Caco-2 (cell line): ENCODE results near the gene PDE2A. TPM values are rescaled to one million over a fixed set of nuclear protein-coding genes. Genes with fewer than 3 reads are reported as not detected.
A peak's percentile ranks its signal among the peaks of the same experiment; 100 is the strongest.

Source experiments
- BruUV-seq: library from RNA; stranded (reverse); fragments of 400-500 nt; replicated peaks from 2 replicates; lab custom pipeline; 2021; lab: Mats Ljungman, UMichigan
- CTCF ChIA-PET: fragments of 300-600 bp; sonication (Branson Sonifier 250); formaldehyde crosslinking; loops from one replicate; lab custom pipeline; 2022; ENCODE audit warnings: antibody characterized with exemption; lab: Charles Lee
- POLR2A ChIA-PET: fragments of 300-600 bp; sonication (Branson Sonifier 250); formaldehyde crosslinking; loops from one replicate; lab custom pipeline; 2022; ENCODE audit warnings: antibody characterized with exemption; lab: Charles Lee
- DNase-seq, 2 experiments: peaks; one replicate each; pipeline versions ENCODE4 v3.0.0 to v3.0.0-alpha.2; 2020 to 2022
- H3K27me3 ChIP-seq: replicated peaks from 2 replicates; pipeline ENCODE4 v1.6.0; 2011; ENCODE audit warnings: low read length; ENCODE audit not compliant: control insufficient read depth, insufficient read depth
- H3K36me3 ChIP-seq: 2 replicates; pipeline ENCODE4 v1.5.1; 2011; ENCODE audit warnings: low read length; ENCODE audit not compliant: control insufficient read depth, insufficient read depth
- H3K4me1 ChIP-seq: fragments of 250-450 bp; sonication (Bioruptor Pico); 2 replicates; pipeline ENCODE4 v1.5.1; 2020; ENCODE audit warnings: mild to moderate bottlenecking
- H3K4me3 ChIP-seq: 2 replicates; pipeline ENCODE4 v1.5.1; 2011; ENCODE audit warnings: low read depth, mild to moderate bottlenecking, control low read depth, low read length
- H3K9me3 ChIP-seq: fragments of 250-450 bp; sonication (Bioruptor Pico); 2 replicates; pipeline ENCODE4 v1.5.1; 2020; ENCODE audit warnings: mild to moderate bottlenecking, moderate library complexity
- H3K27ac Mint-ChIP-seq: one replicate; pipeline ENCODE4 v1.8.0; 2022; ENCODE audit warnings: mixed read lengths; ENCODE audit not compliant: unreplicated experiment
- H3K27me3 Mint-ChIP-seq: one replicate; pipeline ENCODE4 v1.8.0; 2022; ENCODE audit warnings: mixed read lengths; ENCODE audit not compliant: insufficient read depth, unreplicated experiment
- H3K36me3 Mint-ChIP-seq: one replicate; pipeline ENCODE4 v1.8.0; 2022; ENCODE audit warnings: mild to moderate bottlenecking, mixed read lengths; ENCODE audit not compliant: insufficient read depth, unreplicated experiment
- H3K4me1 Mint-ChIP-seq: one replicate; pipeline ENCODE4 v1.8.0; 2022; ENCODE audit warnings: low read depth, mixed read lengths; ENCODE audit not compliant: unreplicated experiment
- H3K4me3 Mint-ChIP-seq: one replicate; pipeline ENCODE4 v1.8.0; 2022; ENCODE audit warnings: mild to moderate bottlenecking, moderate library complexity, mixed read lengths; ENCODE audit not compliant: unreplicated experiment
- H3K9me3 Mint-ChIP-seq: one replicate; pipeline ENCODE4 v1.8.0; 2022; ENCODE audit warnings: mixed read lengths; ENCODE audit not compliant: unreplicated experiment
- CTCF ChIP-seq, 2 experiments: fragments of 200-600 bp in 1 of 2; IDR thresholded peaks; 1 replicate in 1 of 2; 2 replicates in 1 of 2; pipeline versions ENCODE4 v1.5.1 to v1.8.0; 2011 to 2022; ENCODE audit warnings: antibody characterized with exemption in 1 of 2, control low read depth in 1 of 2, inconsistent platforms in 1 of 2, low read depth in 1 of 2, low read length in 1 of 2, mild to moderate bottlenecking in 1 of 2, moderate library complexity in 1 of 2; ENCODE audit not compliant: insufficient read depth in 1 of 2, severe bottlenecking in 1 of 2, unreplicated experiment in 1 of 2
- intact Hi-C: fragments of 100-400 bp; cut with micrococcal nuclease; formaldehyde crosslinking; loops from one replicate; pipeline ENCODE4 v1.10.0; 2022; ENCODE audit not compliant: unreplicated experiment
- total RNA-seq: library from RNA; stranded (reverse); gene quantifications from 2 replicates; pipeline ENCODE4 v1.2.3, GENCODE V29; 2022

Gene PDE2A
- total RNA-seq, 1 experiment from 2014 or later: 1.4 TPM

GRCh38 chr11:72591023-72591422, 83.2 kb downstream of the PDE2A start:
- peak overlapping the region; percentile 19 for H3K4me3 Mint-ChIP-seq
- intact Hi-C loops: no loop called here
- BruUV-seq: no TSS peak
- Histone ChIP-seq H3K27me3 (peaks cover 7% of the 10 kb centered on the region), H3K4me3 (no peak overlapping the region), H3K9me3 (no peaks in the 10 kb centered on the region), H3K4me1 (no peaks in the 10 kb centered on the region), H3K36me3 (no peaks in the 10 kb centered on the region)
- no peak for DNase-seq
- TF ChIP-seq CTCF (IDR thresholded peaks at IDR 0.05; ENCODE audit: insufficient read depth in 1 of 2, low read depth in 1 of 2, low read length in 1 of 2, severe bottlenecking in 1 of 2, unreplicated experiment in 1 of 2): no peak
- CTCF ChIA-PET: interaction anchor here (1.2 to 1.3 kb wide), 2 partner anchors 97 to 136 kb away, joined by 3 to 5 read pairs; no protein-coding TSS in a partner anchor
- H3K9me3 Mint-ChIP-seq: no peaks in the 10 kb centered on the region
- no peak overlapping the region for H3K27ac Mint-ChIP-seq
- H3K27me3 Mint-ChIP-seq: peaks cover 43% of the 10 kb centered on the region
- H3K36me3 Mint-ChIP-seq: no peaks in the 10 kb centered on the region
- no peaks in the 10 kb centered on the region for H3K4me1 Mint-ChIP-seq
- POLR2A ChIA-PET: no interaction called here

- ChIA-PET CTCF (interaction anchor here (0.6 to 2.8 kb wide), 35 partner anchors 8 to 991 kb away, joined by 3 to 35 read pairs (median 4); no protein-coding TSS in a partner anchor), POLR2A (no interaction called here)
- BruUV-seq: no TSS peak
- Histone ChIP-seq H3K27me3 (peaks cover 7% of the 10 kb centered on the region), H3K36me3 (no peaks in the 10 kb centered on the region), H3K9me3 (no peaks in the 10 kb centered on the region), H3K4me1 (no peaks in the 10 kb centered on the region), H3K4me3 (peak overlapping the region; percentile 31)
- Mint-ChIP-seq H3K27me3 (peaks cover 39% of the 10 kb centered on the region), H3K4me3 (peak overlapping the region; percentile 68), H3K4me1 (no peaks in the 10 kb centered on the region), H3K9me3 (no peaks in the 10 kb centered on the region), H3K27ac (no peak overlapping the region), H3K36me3 (no peaks in the 10 kb centered on the region)
- DNase-seq: peak; percentile 71 to 79
- peak; percentile 81 to 83 for TF ChIP-seq CTCF (IDR thresholded peaks at IDR 0.05; ENCODE audit: insufficient read depth in 1 of 2, low read depth in 1 of 2, low read length in 1 of 2, severe bottlenecking in 1 of 2, unreplicated experiment in 1 of 2)
- intact Hi-C loops: no loop called here
Observed at GRCh38 chr11:72589802-72590761, 84.1 kb downstream of the PDE2A start.

- ChIA-PET POLR2A (no interaction called here), CTCF (interaction anchor here (1.1 to 2.8 kb wide), 8 partner anchors 11 to 118 kb away, joined by 3 to 35 read pairs (median 6); no protein-coding TSS in a partner anchor)
- no peak for TF ChIP-seq CTCF (IDR thresholded peaks at IDR 0.05; ENCODE audit: insufficient read depth in 1 of 2, low read depth in 1 of 2, low read length in 1 of 2, severe bottlenecking in 1 of 2, unreplicated experiment in 1 of 2)
- Histone ChIP-seq H3K27me3 (peaks cover 5% of the 10 kb centered on the region), H3K9me3 (no peaks in the 10 kb centered on the region), H3K4me1 (no peaks in the 10 kb centered on the region), H3K4me3 (no peak overlapping the region), H3K36me3 (no peaks in the 10 kb centered on the region)
- intact Hi-C loops: no loop called here
- Mint-ChIP-seq H3K4me3 (no peak overlapping the region), H3K27ac (no peak overlapping the region), H3K36me3 (no peaks in the 10 kb centered on the region), H3K9me3 (no peaks in the 10 kb centered on the region), H3K27me3 (peaks cover 28% of the 10 kb centered on the region), H3K4me1 (no peaks in the 10 kb centered on the region)
- no peak for DNase-seq
- no TSS peak for BruUV-seq
Observed at GRCh38 chr11:72588421-72589410, 85.5 kb downstream of the PDE2A start.
